ENCODE results near the gene NGFR.
"Not testable (repeated sequence)": the region's sequence is repeated elsewhere in the genome, so short reads cannot be mapped to it uniquely, and the experiment has no call there.

Gene NGFR

GRCh38 chr17:49496183-49496866, 1.2 kb downstream of the NGFR start:
- DNase-seq (ENCODE audit: low spot score): peak; percentile 65

DNA sequence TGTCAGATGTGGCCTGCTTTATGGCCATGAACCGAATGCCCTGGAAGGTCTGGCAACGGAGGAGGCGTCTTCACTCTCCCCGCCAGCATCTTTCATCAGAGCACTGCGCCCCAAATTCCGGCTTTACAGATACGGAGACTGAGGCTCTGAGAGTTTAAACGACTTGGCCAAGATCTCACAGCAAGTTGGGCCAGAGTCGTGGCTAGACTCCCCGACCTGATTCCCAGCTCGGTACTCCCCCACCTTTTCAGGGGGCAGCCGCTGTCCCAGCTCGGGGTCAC, 1.7 kb downstream of the NGFR start:
- DNase-seq (ENCODE audit: low spot score): no peak

DNA sequence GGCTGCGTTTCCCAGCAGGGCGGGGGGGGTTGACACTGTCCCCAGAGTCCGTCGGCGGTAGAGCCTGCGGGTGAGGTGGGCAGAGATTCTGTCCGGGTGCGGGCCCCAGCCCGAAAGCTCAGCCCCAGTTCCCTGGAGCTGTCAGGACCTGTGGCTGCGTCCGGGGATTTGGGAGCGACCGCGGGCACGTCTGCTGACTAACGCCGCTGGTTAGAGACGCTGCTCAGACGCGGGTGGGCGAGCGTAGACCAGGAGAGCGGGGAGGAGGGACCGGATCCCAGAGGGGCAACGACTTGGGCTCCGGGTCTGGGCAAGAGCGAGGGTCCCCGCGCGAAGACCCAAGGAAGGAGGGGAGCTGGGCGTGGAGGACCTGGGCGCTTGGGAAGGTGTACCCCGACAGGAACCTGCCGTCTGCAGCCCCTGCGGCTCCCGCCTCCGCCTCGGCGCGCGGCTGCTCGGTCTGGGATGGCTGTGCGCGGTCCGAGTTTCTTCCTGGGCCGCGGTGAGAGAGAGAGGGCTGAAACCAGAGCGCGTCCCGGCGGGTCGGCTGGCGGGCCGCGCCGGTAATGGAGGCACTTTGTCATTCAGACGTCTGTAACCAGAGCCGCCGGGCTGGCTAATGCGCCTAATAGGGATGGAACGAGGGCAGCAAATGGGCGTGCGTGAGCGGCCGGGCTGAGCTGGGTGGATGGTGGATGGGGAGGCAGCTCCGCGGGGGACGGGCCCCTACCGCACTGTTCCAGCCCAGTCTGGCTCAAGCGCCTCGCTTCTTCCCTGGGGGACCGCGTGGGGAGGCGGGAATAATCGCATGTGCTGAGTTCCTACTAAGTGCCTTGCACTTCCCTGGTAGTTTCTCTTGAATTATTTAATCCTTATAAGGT, 2.3 kb downstream of the NGFR start:
- DNase-seq (ENCODE audit: low spot score): no peak

DNA sequence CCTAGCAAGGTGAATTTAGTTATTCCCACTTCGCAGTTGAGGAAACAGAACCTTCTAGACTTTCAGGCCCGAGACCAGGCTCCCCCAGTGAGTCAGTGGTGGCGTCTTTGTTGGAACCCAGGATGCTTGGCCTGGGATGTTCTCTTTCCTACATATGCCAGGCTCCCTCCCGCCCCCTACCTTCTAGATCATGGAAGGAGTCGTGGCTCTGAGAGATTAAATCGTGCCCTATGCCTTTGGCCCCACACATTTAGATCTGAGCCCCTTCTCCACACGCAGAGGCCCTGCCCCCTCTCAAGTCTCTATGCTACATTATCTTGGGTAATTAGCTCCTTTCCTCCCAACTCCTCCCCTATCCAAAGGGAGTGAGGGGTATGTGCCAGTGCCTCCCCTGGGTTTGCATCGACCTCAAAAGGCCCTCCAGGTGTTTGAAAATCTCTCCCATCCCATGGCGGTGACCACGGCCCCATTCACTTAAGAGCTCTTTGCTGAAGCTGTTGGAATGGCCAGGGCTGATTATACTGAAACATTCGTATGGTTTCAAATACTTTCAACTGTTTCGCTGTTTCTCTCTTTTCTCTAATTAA, 3.0 kb downstream of the NGFR start:
- DNase-seq (ENCODE audit: low spot score): no peak

- DNase-seq (ENCODE audit: low spot score): no peak
Measured at GRCh38 chr17:49501496-49501895, 6.4 kb downstream of the NGFR start.

- DNase-seq (ENCODE audit: low spot score): no peak
Measured at GRCh38 chr17:49502254-49502653, 7.2 kb downstream of the NGFR start.

DNA sequence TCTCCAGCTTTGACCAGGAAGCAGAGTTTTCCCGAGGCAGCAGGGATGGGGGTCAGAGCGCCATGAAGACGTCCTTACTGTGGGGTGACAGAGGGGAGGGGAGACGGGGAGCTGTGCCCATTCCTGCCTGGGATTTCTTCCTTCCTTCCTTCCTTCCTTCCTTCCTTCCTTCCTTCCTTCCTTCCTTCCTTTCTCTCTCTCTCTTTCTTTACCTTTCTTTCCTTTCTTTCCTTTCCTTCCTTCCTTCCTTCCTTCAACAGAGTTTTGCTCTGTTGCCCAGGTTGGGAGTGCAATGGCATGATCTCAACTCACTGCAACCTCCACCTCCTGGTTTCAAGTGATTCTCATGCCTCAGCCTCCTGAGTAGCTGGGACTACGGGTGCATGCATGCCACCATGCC, 7.6 kb downstream of the NGFR start:
- DNase-seq (ENCODE audit: low spot score): not testable (repeated sequence)

DNA sequence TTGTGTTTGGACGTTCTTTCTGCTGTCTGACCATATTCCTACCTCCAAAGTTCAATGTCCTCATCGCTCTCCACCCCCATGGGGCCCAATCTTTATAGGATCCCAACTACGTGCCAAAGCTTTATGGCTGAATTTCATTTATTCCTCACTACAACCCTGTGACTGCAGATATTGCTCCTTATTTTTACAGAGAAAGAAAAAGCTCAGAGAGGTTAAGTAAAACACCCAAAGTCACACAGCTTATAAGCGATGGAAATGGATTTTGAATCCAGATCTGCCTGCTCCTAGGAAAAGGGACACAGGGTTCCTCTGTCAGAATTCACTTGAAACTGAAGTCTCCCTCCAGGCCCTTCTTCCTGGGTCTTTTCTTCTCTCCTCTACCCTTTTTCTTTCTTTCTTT, 9.3 kb downstream of the NGFR start:
- no peak for DNase-seq (ENCODE audit: low spot score)

DNA sequence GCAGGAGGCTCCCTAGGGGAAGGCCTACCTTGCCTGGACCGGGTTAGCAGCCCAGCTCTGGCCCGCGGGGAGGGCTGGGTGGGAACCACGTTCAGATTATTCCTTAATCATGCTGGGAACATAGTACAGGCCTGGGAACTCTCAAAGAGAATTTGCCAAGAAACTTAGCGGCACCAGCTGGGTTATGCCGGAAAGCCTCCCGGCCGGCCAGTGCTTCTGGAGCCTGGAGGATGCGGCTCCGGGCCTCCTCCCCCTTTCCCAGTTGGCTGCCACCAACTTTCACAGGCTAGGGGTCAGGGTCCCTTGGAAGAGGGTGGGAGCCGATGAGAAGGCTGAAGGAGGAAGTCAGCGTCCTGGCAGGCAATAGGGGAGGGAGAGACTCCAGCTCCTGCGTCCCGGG, 10.8 kb downstream of the NGFR start:
- DNase-seq (ENCODE audit: low spot score): no peak

- no peak for DNase-seq (ENCODE audit: low spot score)
Measured at GRCh38 chr17:49506282-49506681, 11.2 kb downstream of the NGFR start.

GRCh38 chr17:49508061-49508865, 13.2 kb downstream of the NGFR start:
- no peak for DNase-seq (ENCODE audit: low spot score)

DNA sequence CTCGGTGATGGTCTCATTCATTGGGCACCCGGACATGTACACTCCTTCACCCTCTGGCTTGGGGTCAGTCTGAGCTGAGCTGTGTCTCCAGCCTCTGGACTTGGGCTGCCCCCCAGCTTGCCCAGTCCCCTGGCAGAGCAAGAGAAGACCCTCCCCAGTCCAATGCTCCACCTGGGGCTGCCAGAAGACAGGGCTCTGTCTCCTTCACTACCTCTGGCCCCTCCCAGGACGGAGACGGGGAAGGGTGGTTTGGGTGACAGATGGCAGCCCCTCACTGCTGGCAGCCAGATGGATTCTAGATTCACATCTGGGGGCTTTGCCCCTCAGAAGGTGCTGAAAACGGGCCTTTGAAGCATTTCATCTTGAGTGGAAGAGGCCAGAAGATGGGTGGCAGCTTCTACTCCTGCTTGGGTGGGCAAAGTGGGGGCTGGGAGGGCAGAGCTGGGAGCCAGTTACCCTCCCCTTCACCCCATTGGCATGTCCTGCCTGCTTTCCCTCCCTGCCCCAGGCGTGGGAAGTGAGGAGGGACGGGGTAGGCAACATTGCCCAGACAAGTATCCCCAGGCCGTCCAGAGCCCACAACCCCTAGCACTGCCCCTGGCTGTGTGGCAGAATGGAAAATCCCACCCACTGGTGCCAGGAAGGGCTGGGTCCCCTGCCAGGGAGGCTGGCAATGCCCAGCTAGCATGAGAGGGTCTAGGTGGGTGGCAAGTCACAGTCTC, 13.9 kb downstream of the NGFR start:
- no peak for DNase-seq (ENCODE audit: low spot score)

GRCh38 chr17:49509588-49509917, 14.5 kb downstream of the NGFR start:
- no peak for DNase-seq (ENCODE audit: low spot score)

GRCh38 chr17:49510059-49510719, 15.1 kb downstream of the NGFR start:
- peak; percentile 43 for DNase-seq (ENCODE audit: low spot score)

- no peak for DNase-seq (ENCODE audit: low spot score)
Measured at GRCh38 chr17:49510720-49511110, 15.6 kb downstream of the NGFR start.

- DNase-seq (ENCODE audit: low spot score): no peak
Measured at GRCh38 chr17:49511810-49512209, 16.7 kb downstream of the NGFR start.

- DNase-seq (ENCODE audit: low spot score): no peak
Measured at GRCh38 chr17:49512296-49513043, 17.4 kb downstream of the NGFR start.

DNA sequence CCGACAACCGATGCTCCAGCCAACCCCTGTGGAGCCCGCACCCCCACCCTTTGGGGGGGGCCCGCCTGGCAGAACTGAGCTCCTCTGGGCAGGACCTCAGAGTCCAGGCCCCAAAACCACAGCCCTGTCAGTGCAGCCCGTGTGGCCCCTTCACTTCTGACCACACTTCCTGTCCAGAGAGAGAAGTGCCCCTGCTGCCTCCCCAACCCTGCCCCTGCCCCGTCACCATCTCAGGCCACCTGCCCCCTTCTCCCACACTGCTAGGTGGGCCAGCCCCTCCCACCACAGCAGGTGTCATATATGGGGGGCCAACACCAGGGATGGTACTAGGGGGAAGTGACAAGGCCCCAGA, 17.9 kb downstream of the NGFR start:
- no peak for DNase-seq (ENCODE audit: low spot score)

- DNase-seq (ENCODE audit: low spot score): no peak
Measured at GRCh38 chr17:49513641-49514040, 18.5 kb downstream of the NGFR start.

DNA sequence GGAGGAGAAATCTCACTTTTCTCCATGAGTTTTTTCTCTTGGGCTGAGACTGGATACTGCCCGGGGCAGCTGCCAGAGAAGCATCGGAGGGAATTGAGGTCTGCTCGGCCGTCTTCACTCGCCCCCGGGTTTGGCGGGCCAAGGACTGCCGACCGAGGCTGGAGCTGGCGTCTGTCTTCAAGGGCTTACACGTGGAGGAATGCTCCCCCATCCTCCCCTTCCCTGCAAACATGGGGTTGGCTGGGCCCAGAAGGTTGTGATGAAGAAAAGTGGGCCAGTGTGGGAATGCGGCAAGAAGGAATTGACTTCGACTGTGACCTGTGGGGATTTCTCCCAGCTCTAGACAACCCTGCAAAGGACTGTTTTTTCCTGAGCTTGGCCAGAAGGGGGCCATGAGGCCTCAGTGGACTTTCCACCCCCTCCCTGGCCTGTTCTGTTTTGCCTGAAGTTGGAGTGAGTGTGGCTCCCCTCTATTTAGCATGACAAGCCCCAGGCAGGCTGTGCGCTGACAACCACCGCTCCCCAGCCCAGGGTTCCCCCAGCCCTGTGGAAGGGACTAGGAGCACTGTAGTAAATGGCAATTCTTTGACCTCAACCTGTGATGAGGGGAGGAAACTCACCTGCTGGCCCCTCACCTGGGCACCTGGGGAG, 19.1 kb downstream of the NGFR start:
- no peak for DNase-seq (ENCODE audit: low spot score)
